Umbilical cord (tissue), 2 donors: ENCODE results near the gene BMP6. TPM values are rescaled to one million over a fixed set of nuclear protein-coding genes. Genes with fewer than 3 reads are reported as not detected.

Experiments used
- DNase-seq: peaks from one replicate; pipeline ENCODE4 v3.0.0-alpha.2; 2015; ENCODE audit warnings: low spot score
- total RNA-seq: library from RNA; depleted of rRNA; stranded (reverse); fragments of >200 nt; gene quantifications from one replicate; pipeline ENCODE4 v1.2.3, GENCODE V29; 2014; ENCODE audit warnings: low replicate concordance; ENCODE audit not compliant: insufficient read depth

Gene BMP6
- total RNA-seq, 1 donor from 2014 or later: 144 TPM

DNA sequence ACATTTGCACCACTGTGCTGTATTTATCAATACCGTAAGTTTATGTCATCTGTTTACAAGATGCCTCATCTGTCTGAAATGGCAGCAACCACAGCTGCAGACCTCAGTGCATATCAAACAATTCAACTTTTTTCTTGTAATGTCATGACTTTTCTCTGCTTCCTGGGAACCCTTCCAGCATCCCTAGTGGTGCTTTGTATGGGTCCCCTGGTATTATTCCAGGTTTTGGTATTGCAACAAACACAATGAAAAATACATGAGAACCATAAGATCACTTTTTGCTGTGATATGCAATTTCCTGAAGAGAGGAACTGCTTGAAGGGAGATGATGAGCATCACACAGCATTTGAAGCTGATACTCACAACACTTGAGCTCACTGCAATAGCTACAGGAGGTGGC is 196.7 kb downstream of the BMP6 start:
- no peak for DNase-seq

DNA sequence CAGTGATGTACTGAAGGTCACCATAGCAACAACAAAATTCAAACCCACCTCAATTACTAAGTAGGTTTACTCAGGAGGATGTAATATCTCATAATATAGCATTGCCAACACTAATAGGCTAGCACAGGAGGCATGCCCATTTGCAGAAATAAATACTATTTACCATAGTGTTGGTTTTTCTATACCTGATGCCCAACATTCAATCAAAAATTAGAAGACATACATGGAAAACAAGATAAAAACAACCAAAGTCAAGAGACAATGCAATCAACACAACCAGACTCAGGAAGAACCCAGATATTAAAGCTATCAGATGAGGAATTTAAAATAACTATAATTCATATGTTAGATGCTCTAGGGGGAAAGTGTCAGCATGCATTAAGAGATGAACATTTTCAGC is 199.0 kb downstream of the BMP6 start:
- DNase-seq: no peak

Other genes with a start within 250 kb of the BMP6 start
- gene DSP, start 184.4 kb upstream of the BMP6 start, total RNA-seq: 74.9 TPM
- gene SNRNP48, start 135.9 kb upstream of the BMP6 start, total RNA-seq: 16.9 TPM
- gene TXNDC5, start 184.7 kb downstream of the BMP6 start, total RNA-seq: 432 TPM